ENCODE data around the gene SSH2. TPM values are rescaled to one million over a fixed set of nuclear protein-coding genes. Genes with fewer than 3 reads are reported as not detected.
"Not testable (repeated sequence)": the region's sequence is repeated elsewhere in the genome, so short reads cannot be mapped to it uniquely, and the experiment has no call there.

Gene SSH2
- total and polyA plus RNA-seq, 2 donors (not counting 1 experiment from before 2014, with no cell fraction given) = 51.5 to 183 TPM

- intact Hi-C loops (cut with micrococcal nuclease) = no loop called here
Measured at GRCh38 chr17:29862951-29863350, 67.1 kb downstream of the SSH2 start.

DNA sequence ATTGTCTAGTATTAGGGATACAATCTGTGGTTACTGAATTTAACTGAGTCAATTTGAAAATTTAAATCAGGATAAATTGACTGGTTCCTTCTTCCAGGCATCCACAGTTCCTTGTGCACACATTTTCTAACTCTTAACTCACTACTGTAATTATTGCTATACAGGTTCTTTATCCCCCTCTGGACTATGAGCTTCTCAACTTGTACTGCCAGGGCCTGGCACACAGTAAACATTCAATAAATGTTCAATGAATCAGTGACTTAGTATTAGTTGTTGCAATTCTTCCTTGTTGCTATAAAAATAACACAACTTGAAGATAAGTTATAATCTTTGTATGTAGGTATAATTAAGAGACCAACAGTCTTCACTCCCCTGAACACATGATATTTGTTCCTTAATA lies 67.9 kb downstream of the SSH2 start:
- Mint-ChIP-seq H3K27ac (no peak overlapping the region), H3K27me3 (no peaks in the 10 kb centered on the region), H3K9me3 (ENCODE audit: insufficient read depth) (peaks cover 6% of the 10 kb centered on the region), H3K4me1 (peaks cover 45% of the 10 kb centered on the region), H3K4me3 (no peak overlapping the region)
- H3K4me2 ChIP-seq (replicated peaks; ENCODE audit: low read depth, low read length, poor library complexity, severe bottlenecking) = no peak overlapping the region
- H2AFZ ChIP-seq (ENCODE audit: insufficient read depth, low read depth, low read length, poor library complexity, severe bottlenecking) = no peak overlapping the region
- H3K27me3 ChIP-seq (replicated peaks in 1 of 4; ENCODE audit: control extremely low read depth in 1 of 4, control insufficient read depth in 3 of 4, insufficient read depth in 4 of 4, low read length in 3 of 4) = no peaks in the 10 kb centered on the region
- H3K4me3 ChIP-seq (ENCODE audit: control extremely low read depth in 1 of 5, extremely low read depth in 1 of 5, insufficient read depth in 1 of 5, low read depth in 2 of 5, low read length in 4 of 5) = no peak overlapping the region
- H3K4me1 ChIP-seq (ENCODE audit: control insufficient read depth in 2 of 2, insufficient read depth in 2 of 2, low read length in 2 of 2) = peaks cover 16 to 18% of the 10 kb centered on the region in 2 donors
- DNase-seq (no peak), ATAC-seq (ENCODE audit: low read depth) (no peak)
- no peak overlapping the region for H3K9ac ChIP-seq (ENCODE audit: low read length)
- no peak overlapping the region for H3K27ac ChIP-seq (ENCODE audit: low read length in 2 of 2)
- intact Hi-C loops (cut with micrococcal nuclease) = no loop called here
- ChIA-PET CTCF (interaction anchor here (2.9 kb wide), 1 partner anchor 69 kb away, joined by 8 read pairs; the partner anchor contains the start of gene SSH2), POLR2A (no interaction called here)
- TF ChIP-seq EZH2 (IDR thresholded peaks at IDR 0.05; ENCODE audit: borderline replicate concordance, insufficient read depth, low read depth, low read length, poor library complexity, severe bottlenecking) (no peak), CTCF (IDR thresholded peaks at IDR 0.05) (no peak)
- H4K20me1 ChIP-seq (ENCODE audit: control insufficient read depth, insufficient read depth, low read length, poor library complexity, severe bottlenecking) = peaks cover 59% of the 10 kb centered on the region
- H3K9me3 ChIP-seq (ENCODE audit: control extremely low read depth in 1 of 3, control insufficient read depth in 2 of 3, insufficient read depth in 1 of 3, low read length in 2 of 3) = peaks cover 3 to 8% (median 5%) of the 10 kb centered on the region in 3 donors
- peaks cover 91% of the 10 kb centered on the region for H3K79me2 ChIP-seq (ENCODE audit: control insufficient read depth, insufficient read depth, low read length)
- H3K36me3 ChIP-seq (replicated peaks in 1 of 2; ENCODE audit: control extremely low read depth in 1 of 2, control insufficient read depth in 1 of 2, extremely low read depth in 1 of 2, insufficient read depth in 2 of 2, low read length in 1 of 2) = no peaks in the 10 kb centered on the region

More at GRCh38 chr17:29862951-29863350, 67.1 kb downstream of the SSH2 start:
- Histone ChIP-seq H3K36me3 (replicated peaks in 1 of 2; ENCODE audit: control extremely low read depth in 1 of 2, control insufficient read depth in 1 of 2, extremely low read depth in 1 of 2, insufficient read depth in 2 of 2, low read length in 1 of 2) (no peaks in the 10 kb centered on the region), H3K9me3 (ENCODE audit: control extremely low read depth in 1 of 3, control insufficient read depth in 2 of 3, insufficient read depth in 1 of 3, low read length in 2 of 3) (peaks cover 0 to 2% (median under 1%) of the 10 kb centered on the region in 3 donors), H4K20me1 (ENCODE audit: control insufficient read depth, insufficient read depth, low read length, poor library complexity, severe bottlenecking) (peaks cover 67% of the 10 kb centered on the region), H2AFZ (ENCODE audit: insufficient read depth, low read depth, low read length, poor library complexity, severe bottlenecking) (no peak overlapping the region), H3K4me3 (ENCODE audit: control extremely low read depth in 1 of 5, extremely low read depth in 1 of 5, insufficient read depth in 1 of 5, low read depth in 2 of 5, low read length in 4 of 5) (no peak overlapping the region), H3K4me2 (replicated peaks; ENCODE audit: low read depth, low read length, poor library complexity, severe bottlenecking) (no peak overlapping the region), H3K27ac (ENCODE audit: low read length in 2 of 2) (no peak overlapping the region), H3K4me1 (ENCODE audit: control insufficient read depth in 2 of 2, insufficient read depth in 2 of 2, low read length in 2 of 2) (peaks cover 21 to 26% of the 10 kb centered on the region in 2 donors), H3K9ac (ENCODE audit: low read length) (no peak overlapping the region), H3K79me2 (ENCODE audit: control insufficient read depth, insufficient read depth, low read length) (peaks cover 92% of the 10 kb centered on the region), H3K27me3 (replicated peaks in 1 of 4; ENCODE audit: control extremely low read depth in 1 of 4, control insufficient read depth in 3 of 4, insufficient read depth in 4 of 4, low read length in 3 of 4) (no peaks in the 10 kb centered on the region)
- H3K4me3 Mint-ChIP-seq = no peak overlapping the region
- TF ChIP-seq EZH2 (IDR thresholded peaks at IDR 0.05; ENCODE audit: borderline replicate concordance, insufficient read depth, low read depth, low read length, poor library complexity, severe bottlenecking) (no peak), CTCF (IDR thresholded peaks at IDR 0.05) (no peak)
- ChIA-PET POLR2A (no interaction called here), CTCF (interaction anchor here (2.9 kb wide), 1 partner anchor 68 kb away, joined by 8 read pairs; the partner anchor contains the start of gene SSH2)
- ATAC-seq (ENCODE audit: low read depth) (no peak), DNase-seq (no peak)
- H3K9me3 Mint-ChIP-seq (ENCODE audit: insufficient read depth) = peaks cover 2% of the 10 kb centered on the region
- peaks cover 49% of the 10 kb centered on the region for H3K4me1 Mint-ChIP-seq
- no peak overlapping the region for H3K27ac Mint-ChIP-seq
- H3K27me3 Mint-ChIP-seq = no peaks in the 10 kb centered on the region

DNA sequence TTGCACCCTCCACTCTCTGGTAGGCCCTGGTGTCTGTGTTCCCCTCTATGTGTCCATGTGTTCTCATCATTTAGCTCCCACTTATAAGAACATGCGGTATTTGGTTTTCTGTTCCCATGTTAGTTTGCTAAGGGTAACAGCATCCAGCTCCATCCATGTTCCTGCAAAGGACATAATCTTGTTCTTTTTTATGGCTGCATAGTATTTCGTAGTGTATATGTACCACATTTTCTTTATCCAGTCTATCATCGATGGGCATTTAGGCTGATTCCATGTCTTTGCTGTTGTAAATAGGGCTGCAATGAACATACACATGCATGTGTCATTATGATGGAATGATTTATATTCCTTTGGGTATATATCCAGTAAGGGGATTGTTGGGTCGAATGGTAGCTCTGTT lies 70.6 kb downstream of the SSH2 start:
- ATAC-seq (ENCODE audit: low read depth); H3K36me3 ChIP-seq (replicated peaks in 1 of 2; ENCODE audit: control extremely low read depth in 1 of 2, control insufficient read depth in 1 of 2, extremely low read depth in 1 of 2, insufficient read depth in 2 of 2, low read length in 1 of 2); H3K27me3 Mint-ChIP-seq; H3K4me3 ChIP-seq (ENCODE audit: control extremely low read depth in 1 of 5, extremely low read depth in 1 of 5, insufficient read depth in 1 of 5, low read depth in 2 of 5, low read length in 4 of 5); H3K4me3 Mint-ChIP-seq; H3K4me1 ChIP-seq (ENCODE audit: control insufficient read depth in 2 of 2, insufficient read depth in 2 of 2, low read length in 2 of 2); H3K27me3 ChIP-seq (replicated peaks in 1 of 4; ENCODE audit: control extremely low read depth in 1 of 4, control insufficient read depth in 3 of 4, insufficient read depth in 4 of 4, low read length in 3 of 4); H3K9me3 Mint-ChIP-seq (ENCODE audit: insufficient read depth); H3K4me2 ChIP-seq (replicated peaks; ENCODE audit: low read depth, low read length, poor library complexity, severe bottlenecking); POLR2A ChIA-PET; DNase-seq; H3K27ac ChIP-seq (ENCODE audit: low read length in 2 of 2); H2AFZ ChIP-seq (ENCODE audit: insufficient read depth, low read depth, low read length, poor library complexity, severe bottlenecking); H3K27ac Mint-ChIP-seq; H3K9ac ChIP-seq (ENCODE audit: low read length); intact Hi-C loops (cut with micrococcal nuclease): not testable (repeated sequence)
- H3K79me2 ChIP-seq (ENCODE audit: control insufficient read depth, insufficient read depth, low read length) = peaks cover 71% of the 10 kb centered on the region
- H3K9me3 ChIP-seq (ENCODE audit: control extremely low read depth in 1 of 3, control insufficient read depth in 2 of 3, insufficient read depth in 1 of 3, low read length in 2 of 3) = peaks cover 3 to 12% (median 6%) of the 10 kb centered on the region in 3 donors
- H4K20me1 ChIP-seq (ENCODE audit: control insufficient read depth, insufficient read depth, low read length, poor library complexity, severe bottlenecking) = peaks cover 42% of the 10 kb centered on the region
- whole genome bisulfite sequencing (ENCODE audit: insufficient coverage) = 84% methylated on average over 3 of the region's 4 CpGs
- CTCF ChIA-PET = interaction anchor here (2.0 kb wide), 1 partner anchor 72 kb away, joined by 5 read pairs; no protein-coding TSS in a partner anchor
- peaks cover 37% of the 10 kb centered on the region for H3K4me1 Mint-ChIP-seq

Measured in B cell (primary cell).